ACHN (cell line): Measurements from ENCODE around the gene MYRIP.

ENCODE experiments used
- DNase-seq: peaks from one replicate; pipeline ENCODE4 v3.0.0-alpha.2; 2015
- in situ Hi-C: cut with HindIII; loops from 2 replicates; pipeline ENCODE4 v1.10.0; 2017; ENCODE audit warnings: low sequenced_read_pairs, low pct_ligation_motif_present, low pct_unique_long_range_greater_than_20kb

MYRIP gene

DNA sequence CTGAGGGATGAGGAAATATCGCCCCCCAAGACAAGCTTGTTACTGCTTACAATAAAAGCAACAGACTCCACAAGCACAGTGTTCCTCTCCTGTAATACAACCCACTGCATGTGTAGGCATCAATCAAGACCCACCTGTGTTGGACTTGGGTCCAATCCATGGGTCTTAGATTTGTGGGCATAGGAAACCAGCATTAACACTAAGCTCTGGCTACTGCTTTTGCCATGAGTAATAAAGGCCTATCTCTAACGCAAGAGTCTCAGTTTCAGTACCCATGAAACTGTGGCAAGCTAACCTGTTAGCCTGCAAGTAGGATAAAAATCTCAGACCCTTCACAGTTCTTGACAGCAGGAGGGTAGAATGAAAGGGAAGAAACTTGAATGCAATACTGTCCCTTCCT is 494.9 kb downstream of the MYRIP start:
- in situ Hi-C loops: loop anchor here (25.0 kb wide), 1 partner anchor 117 kb away; no protein-coding TSS in a partner anchor
- no peak for DNase-seq

DNA sequence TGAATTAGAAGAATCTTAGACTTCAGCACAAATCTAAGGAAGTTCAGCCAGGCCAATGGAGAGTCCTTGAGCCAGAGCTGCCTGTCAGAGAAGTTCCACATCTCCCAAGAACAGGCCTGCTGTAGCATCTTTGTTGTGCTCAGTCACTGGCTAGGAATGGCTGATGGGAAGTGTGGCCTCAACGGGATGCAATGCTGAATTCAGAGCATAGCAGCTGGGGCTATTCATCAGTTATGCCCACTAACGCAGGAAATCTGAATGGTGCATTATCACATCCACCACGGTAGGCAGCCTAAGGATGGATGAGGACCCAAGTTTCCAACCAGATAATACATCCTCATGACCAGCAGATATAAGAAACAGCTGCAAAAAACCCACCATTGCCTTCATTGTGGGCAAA is 496.9 kb downstream of the MYRIP start:
- DNase-seq: no peak
- in situ Hi-C loops: loop anchor here (25.0 kb wide), 1 partner anchor 119 kb away; no protein-coding TSS in a partner anchor

DNA sequence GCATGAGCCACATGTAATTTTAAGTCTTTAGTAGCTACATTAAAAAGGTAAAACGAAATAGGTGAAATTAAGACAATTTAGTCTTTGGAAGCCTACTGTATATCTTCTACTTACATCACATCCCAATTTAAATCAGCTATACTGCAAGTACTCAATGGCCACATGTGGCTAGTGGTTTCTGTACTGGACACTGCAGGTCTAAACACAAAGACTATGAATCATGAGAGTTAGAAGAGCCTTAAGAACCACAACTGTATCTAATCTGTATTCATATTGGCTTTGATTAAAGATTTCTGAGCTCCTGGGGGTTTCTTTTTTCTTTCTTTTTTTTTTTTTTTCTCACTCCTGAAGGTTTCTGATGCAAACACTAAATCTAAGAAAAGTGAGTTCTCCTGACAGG is 497.8 kb downstream of the MYRIP start:
- in situ Hi-C loops: loop anchor here (25.0 kb wide), 1 partner anchor 120 kb away; no protein-coding TSS in a partner anchor

DNA sequence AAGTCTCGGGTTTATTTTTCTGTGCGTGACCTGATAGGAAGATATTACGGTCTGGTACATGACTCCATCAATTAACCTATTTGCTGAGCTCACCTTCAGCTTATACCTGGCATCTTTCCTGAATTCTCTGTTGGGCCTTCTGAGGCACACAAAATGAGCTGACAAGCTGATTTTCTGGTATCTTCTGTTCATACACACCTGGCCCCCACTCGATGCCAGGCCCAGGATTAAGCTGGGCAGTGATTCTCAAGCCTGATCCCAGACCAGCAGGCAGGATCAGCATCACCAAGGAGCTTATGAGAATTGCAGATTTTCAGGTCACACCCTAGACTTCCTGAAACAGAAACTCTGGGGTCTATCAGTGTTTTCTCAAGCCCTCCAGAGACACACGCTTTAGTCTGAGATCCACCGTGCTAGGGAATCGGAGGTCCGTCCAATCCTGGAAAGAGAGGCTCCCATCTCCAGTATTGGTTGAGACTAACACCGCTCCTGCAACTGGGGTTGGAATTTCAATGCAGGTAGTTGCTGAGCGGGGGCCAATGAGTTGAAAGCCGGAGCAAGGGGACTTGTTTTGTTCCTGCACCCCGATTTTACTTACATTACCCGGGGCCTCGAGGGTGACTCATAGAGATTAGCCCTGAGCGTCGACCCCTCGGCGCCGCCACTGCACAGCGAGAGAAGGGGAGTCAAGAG is 499.5 kb downstream of the MYRIP start:
- no peak for DNase-seq
- in situ Hi-C loops: loop anchor here (25.0 kb wide), 1 partner anchor 122 kb away; no protein-coding TSS in a partner anchor

More for the DNA sequence above, 497.8 kb downstream of the MYRIP start:
- DNase-seq: no peak

DNA sequence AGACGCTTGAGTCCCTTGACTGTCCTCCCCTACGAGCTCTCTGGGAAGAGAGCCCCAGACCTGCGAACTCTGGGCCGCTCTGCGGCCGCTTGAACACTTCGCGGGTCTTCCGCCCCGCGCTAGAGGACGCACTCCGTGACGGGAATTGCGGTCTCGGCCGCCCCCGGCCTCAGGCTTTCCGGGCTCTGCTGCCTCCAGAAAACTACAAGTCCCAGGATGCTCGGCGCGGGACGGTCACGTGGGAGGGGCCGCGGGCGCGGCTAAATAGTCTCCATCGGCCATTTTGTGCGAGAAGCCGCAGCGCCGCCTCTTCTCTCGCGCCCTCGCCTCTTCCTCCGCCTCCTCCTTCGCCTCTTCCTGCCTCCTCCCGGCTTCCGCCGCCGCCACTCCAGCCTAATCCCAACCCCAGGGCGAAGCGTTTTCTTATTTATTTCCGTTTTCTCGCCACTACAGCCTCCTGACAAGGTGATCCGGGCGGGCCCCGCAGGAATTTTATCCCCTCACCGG is 500.1 kb downstream of the MYRIP start, which contains the start of gene EIF1B:
Gene EIF1B, plus strand, starts transcription at position 290 of the 507 bp plus-strand sequence. CDS start 235 bp downstream, outside the sequence.
- in situ Hi-C loops: loop anchor here (25.0 kb wide), 1 partner anchor 122 kb away; no protein-coding TSS in a partner anchor
- DNase-seq: peak; percentile 96
